NB4 (cell line): Measurements from ENCODE around the gene OSBPL2.

Experiments
- MAX ChIP-seq: IDR thresholded peaks from 2 replicates; pipeline ENCODE4 v1.6.1; 2011; ENCODE audit warnings: low read depth, low read length
- MYC ChIP-seq: IDR thresholded peaks from 2 replicates; pipeline ENCODE4 v1.6.1; 2011; ENCODE audit warnings: low read depth, low read length
- POLR2A ChIP-seq: IDR thresholded peaks from 2 replicates; pipeline ENCODE4 v1.6.1; 2011; ENCODE audit warnings: mild to moderate bottlenecking; ENCODE audit not compliant: insufficient read length; ENCODE audit errors: extremely low read depth
- TF ChIP-seq, protein P1 (sequence below): IDR thresholded peaks from one replicate; pipeline ENCODE4 v1.5.1; 2012; ENCODE audit warnings: low read depth, low read length

GRCh38 chr20:62285151-62285550, 46.8 kb downstream of the OSBPL2 start:
- TF ChIP-seq, protein P1, sequence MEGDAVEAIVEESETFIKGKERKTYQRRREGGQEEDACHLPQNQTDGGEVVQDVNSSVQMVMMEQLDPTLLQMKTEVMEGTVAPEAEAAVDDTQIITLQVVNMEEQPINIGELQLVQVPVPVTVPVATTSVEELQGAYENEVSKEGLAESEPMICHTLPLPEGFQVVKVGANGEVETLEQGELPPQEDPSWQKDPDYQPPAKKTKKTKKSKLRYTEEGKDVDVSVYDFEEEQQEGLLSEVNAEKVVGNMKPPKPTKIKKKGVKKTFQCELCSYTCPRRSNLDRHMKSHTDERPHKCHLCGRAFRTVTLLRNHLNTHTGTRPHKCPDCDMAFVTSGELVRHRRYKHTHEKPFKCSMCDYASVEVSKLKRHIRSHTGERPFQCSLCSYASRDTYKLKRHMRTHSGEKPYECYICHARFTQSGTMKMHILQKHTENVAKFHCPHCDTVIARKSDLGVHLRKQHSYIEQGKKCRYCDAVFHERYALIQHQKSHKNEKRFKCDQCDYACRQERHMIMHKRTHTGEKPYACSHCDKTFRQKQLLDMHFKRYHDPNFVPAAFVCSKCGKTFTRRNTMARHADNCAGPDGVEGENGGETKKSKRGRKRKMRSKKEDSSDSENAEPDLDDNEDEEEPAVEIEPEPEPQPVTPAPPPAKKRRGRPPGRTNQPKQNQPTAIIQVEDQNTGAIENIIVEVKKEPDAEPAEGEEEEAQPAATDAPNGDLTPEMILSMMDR = no peak
- TF ChIP-seq MYC (no peak), POLR2A (no peak), MAX (no peak)
